CD4-positive, alpha-beta T cell (primary cell): ENCODE measurements around the gene DUXA. TPM values are rescaled to one million over a fixed set of nuclear protein-coding genes. Genes with fewer than 3 reads are reported as not detected.

Source experiments
- ATAC-seq: fragments of 200-7000 bp; cut with Tn5 transposase; one replicate; pipeline ENCODE4 v1.10.0; 2022; ENCODE audit warnings: mild to moderate bottlenecking; ENCODE audit not compliant: poor library complexity
- CTCF ChIA-PET: fragments of 350-600 bp; sonication (Branson Sonifier 250); formaldehyde crosslinking; loops from one replicate; lab custom pipeline; 2021; ENCODE audit warnings: antibody characterized with exemption, inconsistent platforms; lab: Charles Lee
- POLR2A ChIA-PET: fragments of 350-600 bp; sonication (Branson Sonifier 250); formaldehyde crosslinking; loops from one replicate; lab custom pipeline; 2021; ENCODE audit warnings: antibody characterized with exemption, inconsistent platforms; lab: Charles Lee
- DNase-seq, 14 experiments: peaks; one replicate each; pipeline ENCODE4 v3.0.0-alpha.2; 2013 to 2020; ENCODE audit warnings: mixed read lengths in 2 of 14
- H3K27ac ChIP-seq, 2 donors: one replicate each; pipeline versions ENCODE4 v1.5.1 to v1.7.0; 2013; ENCODE audit warnings: low read length in 2 of 2, low read depth in 1 of 2, mild to moderate bottlenecking in 1 of 2
- H3K27me3 ChIP-seq, 2 experiments: 1 replicate in 1 of 2; 2 replicates in 1 of 2; pipeline versions ENCODE4 v1.6.1 to v1.7.0; 2013; ENCODE audit warnings: low read length in 2 of 2, control low read depth in 1 of 2, mild to moderate bottlenecking in 1 of 2, moderate library complexity in 1 of 2; ENCODE audit not compliant: insufficient read depth in 2 of 2, control insufficient read depth in 1 of 2
- H3K36me3 ChIP-seq: one replicate; pipeline ENCODE4 v1.6.1; 2013; ENCODE audit warnings: low read length, control low read depth; ENCODE audit not compliant: insufficient read depth
- H3K4me1 ChIP-seq: one replicate; pipeline ENCODE4 v1.6.1; 2013; ENCODE audit warnings: low read length, control low read depth; ENCODE audit not compliant: insufficient read depth
- H3K4me3 ChIP-seq: one replicate; pipeline ENCODE4 v1.5.1; 2013; ENCODE audit warnings: mild to moderate bottlenecking, low read length, moderate library complexity
- H3K9me3 ChIP-seq, 2 experiments: 1 replicate in 1 of 2; 2 replicates in 1 of 2; pipeline versions ENCODE4 v1.6.1 to v1.7.0; 2013; ENCODE audit warnings: low read length in 2 of 2, mild to moderate bottlenecking in 2 of 2, control low read depth in 1 of 2, moderate library complexity in 1 of 2; ENCODE audit not compliant: control insufficient read depth in 1 of 2, insufficient read depth in 1 of 2
- H3K27ac Mint-ChIP-seq: one replicate; pipeline ENCODE4 v1.8.0; 2020; ENCODE audit warnings: mixed read lengths
- H3K27me3 Mint-ChIP-seq: one replicate; pipeline ENCODE4 v1.8.0; 2021; ENCODE audit warnings: mixed read lengths
- H3K36me3 Mint-ChIP-seq: one replicate; pipeline ENCODE4 v1.8.0; 2021; ENCODE audit warnings: low read depth, mixed read lengths
- H3K4me1 Mint-ChIP-seq: one replicate; pipeline ENCODE4 v1.8.0; 2021; ENCODE audit warnings: low read depth, mixed read lengths
- H3K4me3 Mint-ChIP-seq: one replicate; pipeline ENCODE4 v1.8.0; 2020; ENCODE audit warnings: mild to moderate bottlenecking, mixed read lengths
- H3K9me3 Mint-ChIP-seq: one replicate; pipeline ENCODE4 v1.8.0; 2020; ENCODE audit warnings: mixed read lengths
- CTCF ChIP-seq: fragments of 200-600 bp; IDR thresholded peaks from one replicate; pipeline ENCODE4 v1.8.0; 2022; ENCODE audit warnings: antibody characterized with exemption, mild to moderate bottlenecking
- intact Hi-C, 2 experiments: fragments of 100-400 bp; cut with DNase I in 1 of 2; cut with micrococcal nuclease in 1 of 2; formaldehyde crosslinking; loops; one replicate each; pipeline versions ENCODE4 v1.15.1 to v1.9.0; 2023 to 2025; cut with DNase I, micrococcal nuclease
- total RNA-seq, 174 experiments: library from RNA in 2 of 174; stranded (reverse) in 2 of 174; gene quantifications; one replicate each; pipeline ENCODE4 v1.2.3 and lab custom pipeline; 2021 to 2026

Gene DUXA
- total RNA-seq, 2 experiments from 2014 or later, result not detected

GRCh38 chr19:57110592-57111328, 56.5 kb downstream of the DUXA start:
- DNase-seq (no peak), ATAC-seq (no peak)
- Histone ChIP-seq H3K9me3 (peaks cover 49 to 54% of the 10 kb centered on the region in 2 experiments), H3K4me3 (no peak overlapping the region), H3K27ac (no peak overlapping the region), H3K4me1 (no peaks in the 10 kb centered on the region), H3K27me3 (peaks cover 5 to 7% of the 10 kb centered on the region in 2 experiments), H3K36me3 (no peaks in the 10 kb centered on the region)
- Mint-ChIP-seq H3K4me1 (no peaks in the 10 kb centered on the region), H3K9me3 (peaks cover 22% of the 10 kb centered on the region), H3K27me3 (no peaks in the 10 kb centered on the region), H3K27ac (no peak overlapping the region), H3K36me3 (peaks cover 28% of the 10 kb centered on the region), H3K4me3 (no peak overlapping the region)
- no peak for TF ChIP-seq CTCF
- ChIA-PET POLR2A (no interaction called here), CTCF (interaction anchor here (1.3 kb wide), 1 partner anchor 12 kb away, joined by 3 read pairs; no protein-coding TSS in a partner anchor)
- intact Hi-C loops, result no loop called here

GRCh38 chr19:57106722-57107235, 60.5 kb downstream of the DUXA start:
- Mint-ChIP-seq H3K27me3 (peaks cover 5% of the 10 kb centered on the region), H3K9me3 (peaks cover 5% of the 10 kb centered on the region), H3K4me1 (peaks cover 5% of the 10 kb centered on the region), H3K27ac (no peak overlapping the region), H3K4me3 (no peak overlapping the region), H3K36me3 (peaks cover 13% of the 10 kb centered on the region)
- no peak for ATAC-seq
- intact Hi-C loops, result no loop called here
- no peak for DNase-seq
- CTCF ChIA-PET, result no interaction called here
- peaks cover 8 to 11% of the 10 kb centered on the region in 2 experiments for H3K27me3 ChIP-seq
- no peak overlapping the region for H3K4me3 ChIP-seq
- POLR2A ChIA-PET, result no interaction called here
- no peaks in the 10 kb centered on the region for H3K36me3 ChIP-seq
- no peak for TF ChIP-seq CTCF
- peaks cover 22 to 67% of the 10 kb centered on the region in 2 experiments for H3K9me3 ChIP-seq
- H3K27ac ChIP-seq, result no peak overlapping the region
- H3K4me1 ChIP-seq, result peaks cover 10% of the 10 kb centered on the region

- DNase-seq, result no peak
Observed at GRCh38 chr19:57105976-57106721, 61.1 kb downstream of the DUXA start.

More at GRCh38 chr19:57105976-57106721, 61.1 kb downstream of the DUXA start:
- peaks cover 5% of the 10 kb centered on the region for H3K4me1 Mint-ChIP-seq
- no peak overlapping the region for H3K4me3 ChIP-seq
- intact Hi-C loops, result no loop called here
- peaks cover 8 to 11% of the 10 kb centered on the region in 2 experiments for H3K27me3 ChIP-seq
- H3K4me1 ChIP-seq, result peaks cover 10% of the 10 kb centered on the region
- ChIA-PET POLR2A (no interaction called here), CTCF (no interaction called here)
- H3K27ac Mint-ChIP-seq, result no peak overlapping the region
- ATAC-seq, result no peak
- H3K36me3 ChIP-seq, result no peaks in the 10 kb centered on the region
- no peak overlapping the region for H3K27ac ChIP-seq
- TF ChIP-seq CTCF, result no peak
- H3K9me3 ChIP-seq, result peaks cover 16 to 72% of the 10 kb centered on the region in 2 experiments
- peaks cover 6% of the 10 kb centered on the region for H3K36me3 Mint-ChIP-seq
- peaks cover 2% of the 10 kb centered on the region for H3K9me3 Mint-ChIP-seq
- H3K4me3 Mint-ChIP-seq, result no peak overlapping the region
- peaks cover 5% of the 10 kb centered on the region for H3K27me3 Mint-ChIP-seq

Other genes starting within 250 kb of the DUXA start
- gene USP29, start 47.5 kb downstream of the DUXA start, total RNA-seq, result not detected
- not detected for gene ZIM3, start 22.3 kb downstream of the DUXA start, total RNA-seq
- 10 to 100 TPM; 40.5 to 40.7 TPM for gene ZNF264, start 24.0 kb upstream of the DUXA start, total RNA-seq
- gene AURKC, start 63.5 kb upstream of the DUXA start, total RNA-seq, result under 1 TPM; 0.41 to 0.89 TPM
- gene ZNF805, start 73.1 kb upstream of the DUXA start, total RNA-seq, result 10 to 100 TPM; 33.1 to 33.7 TPM
- 10 to 100 TPM; 64.9 to 65.0 TPM for gene ZNF460, start 113.0 kb upstream of the DUXA start, total RNA-seq
- 1 to 10 TPM; 4.0 to 4.3 TPM for gene ZNF543, start 153.0 kb upstream of the DUXA start, total RNA-seq
- 1 to 10 TPM; 4.9 to 5.4 TPM for gene ZNF304, start 183.8 kb upstream of the DUXA start, total RNA-seq
- 10 to 100 TPM; 11.5 to 12.7 TPM for gene TRAPPC2B, start 196.1 kb upstream of the DUXA start, total RNA-seq
- gene ZNF547, start 196.1 kb upstream of the DUXA start, total RNA-seq, result 1 to 10 TPM; 1.4 to 2.1 TPM
- gene ZNF548, start 222.4 kb upstream of the DUXA start, total RNA-seq, result 10 to 100 TPM; 68.3 to 70.4 TPM
- gene ZNF17, start 243.7 kb upstream of the DUXA start, total RNA-seq, result 1 to 10 TPM; 9.3 to 10.0 TPM